ENCODE measurements around the gene TMEM273.

DNA sequence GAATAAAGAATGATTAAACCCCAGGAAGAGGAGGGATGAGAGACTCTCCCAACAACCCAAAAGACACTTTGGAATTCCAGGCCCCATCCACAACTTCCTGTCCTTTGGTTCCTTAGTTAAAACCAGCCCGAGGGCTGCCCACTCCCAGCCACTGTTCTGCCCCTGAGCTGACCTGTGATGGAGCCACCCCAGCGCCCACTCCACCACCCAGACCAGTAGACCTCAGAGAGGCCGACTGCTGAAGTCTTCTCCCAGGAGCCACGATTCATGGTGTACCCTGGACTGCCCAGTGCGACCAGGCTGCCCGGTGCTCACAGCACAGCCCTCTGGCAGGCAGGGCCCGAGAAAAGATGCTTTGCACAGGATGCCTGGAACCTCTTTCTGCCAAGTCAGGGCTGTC lies 79.5 kb downstream of the TMEM273 start:
- TF ChIP-seq RAD21 (IDR thresholded peaks at IDR 0.05; ENCODE audit: low read depth): no peak
- TF ChIP-seq, protein P1, sequence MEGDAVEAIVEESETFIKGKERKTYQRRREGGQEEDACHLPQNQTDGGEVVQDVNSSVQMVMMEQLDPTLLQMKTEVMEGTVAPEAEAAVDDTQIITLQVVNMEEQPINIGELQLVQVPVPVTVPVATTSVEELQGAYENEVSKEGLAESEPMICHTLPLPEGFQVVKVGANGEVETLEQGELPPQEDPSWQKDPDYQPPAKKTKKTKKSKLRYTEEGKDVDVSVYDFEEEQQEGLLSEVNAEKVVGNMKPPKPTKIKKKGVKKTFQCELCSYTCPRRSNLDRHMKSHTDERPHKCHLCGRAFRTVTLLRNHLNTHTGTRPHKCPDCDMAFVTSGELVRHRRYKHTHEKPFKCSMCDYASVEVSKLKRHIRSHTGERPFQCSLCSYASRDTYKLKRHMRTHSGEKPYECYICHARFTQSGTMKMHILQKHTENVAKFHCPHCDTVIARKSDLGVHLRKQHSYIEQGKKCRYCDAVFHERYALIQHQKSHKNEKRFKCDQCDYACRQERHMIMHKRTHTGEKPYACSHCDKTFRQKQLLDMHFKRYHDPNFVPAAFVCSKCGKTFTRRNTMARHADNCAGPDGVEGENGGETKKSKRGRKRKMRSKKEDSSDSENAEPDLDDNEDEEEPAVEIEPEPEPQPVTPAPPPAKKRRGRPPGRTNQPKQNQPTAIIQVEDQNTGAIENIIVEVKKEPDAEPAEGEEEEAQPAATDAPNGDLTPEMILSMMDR (IDR thresholded peaks at IDR 0.05 in 2 of 3, conservative IDR thresholded peaks at IDR 0.05 in 1 of 3; ENCODE audit: borderline replicate concordance in 1 of 3, insufficient read depth in 1 of 3, low read depth in 2 of 3, low read length in 2 of 3): no peak
- no peak for TF ChIP-seq EZH2 (IDR thresholded peaks at IDR 0.05)
